Measurements from ENCODE around the gene LRRC43. TPM values are rescaled to one million over a fixed set of nuclear protein-coding genes. Genes with fewer than 3 reads are reported as not detected.

LRRC43 gene
- total RNA-seq, 1 experiment from 2014 or later, result 0.46 TPM

DNA sequence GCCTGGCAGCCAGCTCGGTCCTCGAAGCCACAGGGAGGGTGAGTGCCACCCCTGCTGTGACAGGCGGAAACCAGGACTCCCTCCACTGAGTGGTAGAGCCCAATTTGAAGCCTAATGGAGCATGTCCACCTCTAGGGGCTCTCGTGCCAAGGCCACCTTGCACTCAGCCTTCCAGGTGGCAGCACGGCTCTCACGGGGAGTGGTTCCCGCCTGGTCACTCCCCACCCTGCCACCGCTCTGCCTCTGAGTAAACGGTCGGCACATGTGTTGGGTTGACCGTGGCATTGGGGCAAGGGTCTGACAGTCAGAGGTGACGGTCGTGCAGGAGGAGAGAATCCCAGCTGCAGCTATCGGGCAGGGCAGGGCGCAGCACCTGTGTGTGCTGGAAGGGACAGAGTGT, 43.7 kb upstream of the LRRC43 start:
- Histone ChIP-seq H3K27ac (ENCODE audit: insufficient read length, low read depth, low read length) (no peak overlapping the region), H3K4me1 (ENCODE audit: insufficient read depth, low read length) (no peaks in the 10 kb centered on the region), H3K56ac (ENCODE audit: insufficient read length, low read depth, low read length) (no peak overlapping the region), H2BK20ac (ENCODE audit: low read depth, low read length, poor library complexity, severe bottlenecking) (no peak overlapping the region), H2AK5ac (ENCODE audit: insufficient read length, low read length) (no peak overlapping the region), H3K4me2 (ENCODE audit: insufficient read depth, insufficient read length, low read length) (no peak overlapping the region), H3K79me1 (ENCODE audit: insufficient read depth, low read depth, low read length, poor library complexity, severe bottlenecking) (no peaks in the 10 kb centered on the region), H2BK120ac (ENCODE audit: low read depth, low read length, poor library complexity, severe bottlenecking) (no peak overlapping the region), H3K14ac (ENCODE audit: insufficient read depth, low read length) (no peak overlapping the region), H3K9me3 (ENCODE audit: control insufficient read depth, low read depth, low read length) (peaks cover 24% of the 10 kb centered on the region), H2BK5ac (ENCODE audit: insufficient read length, low read length) (no peak overlapping the region), H3K23ac (ENCODE audit: insufficient read length, low read depth, low read length) (no peak overlapping the region), H3K4ac (ENCODE audit: low read depth, low read length) (no peak overlapping the region), H3K23me2 (ENCODE audit: insufficient read length, low read depth, low read length, poor library complexity, severe bottlenecking) (no peaks in the 10 kb centered on the region), H3K27me3 (ENCODE audit: insufficient read depth, low read length) (no peaks in the 10 kb centered on the region), H2AFZ (ENCODE audit: low read length) (no peak overlapping the region), H3K9ac (ENCODE audit: extremely low read depth, insufficient read length, low read length) (no peak overlapping the region), H2BK15ac (ENCODE audit: low read depth, low read length) (no peak overlapping the region), H2BK12ac (ENCODE audit: insufficient read length, low read depth, low read length) (no peak overlapping the region), H4K20me1 (ENCODE audit: control insufficient read depth, insufficient read depth, insufficient read length) (no peaks in the 10 kb centered on the region), H3T11ph (ENCODE audit: low read length) (no peak overlapping the region), H4K91ac (ENCODE audit: insufficient read length, low read depth, low read length) (no peak overlapping the region), H3K79me2 (ENCODE audit: insufficient read depth, low read length) (no peaks in the 10 kb centered on the region), H3K18ac (ENCODE audit: insufficient read length, low read depth, low read length) (no peak overlapping the region), H4K5ac (ENCODE audit: insufficient read length, low read depth, low read length) (no peak overlapping the region), H4K8ac (replicated peaks; ENCODE audit: insufficient read length, low read depth, low read length) (no peak overlapping the region)
- Mint-ChIP-seq H3K36me3 (ENCODE audit: insufficient read depth in 1 of 3, low read depth in 3 of 3) (peaks cover 55 to 59% (median 55%) of the 10 kb centered on the region in 3 experiments), H3K27ac (no peak overlapping the region), H3K27me3 (ENCODE audit: low read depth) (no peaks in the 10 kb centered on the region; the same call in 1 of the 2 replicates), H3K4me1 (peaks cover 0 to 13% of the 10 kb centered on the region in 2 experiments; a peak in 2 of 4 replicates), H3K4me3 (no peak overlapping the region), H3K9me3 (peaks cover 26 to 29% of the 10 kb centered on the region in 2 experiments)
- TF ChIP-seq CTCF (conservative IDR thresholded peaks at IDR 0.05), result no peak
- DNase-seq, result no peak
- no CpG with 5 or more reads among the region's 15 CpGs for WGBS (ENCODE audit: extremely low coverage, insufficient read length, low lambda C conversion rate)
